NCI-H128 (cell line): ENCODE measurements around the gene ACSF3.
"Not testable (repeated sequence)": the region's sequence is repeated elsewhere in the genome, so short reads cannot be mapped to it uniquely, and the experiment has no call there.

ENCODE experiments used
- DNase-seq: peaks from one replicate; lab custom pipeline; 2025; ENCODE audit not compliant: unreplicated experiment; lab: John Stamatoyannopoulos, UW

ACSF3 gene

GRCh38 chr16:89185887-89186592 is 92.4 kb downstream of the ACSF3 start:
- not testable (repeated sequence) for DNase-seq

GRCh38 chr16:89186593-89187031 is 93.0 kb downstream of the ACSF3 start:
- not testable (repeated sequence) for DNase-seq

- no peak for DNase-seq
Observed at GRCh38 chr16:89187032-89187769, 93.5 kb downstream of the ACSF3 start.

GRCh38 chr16:89187770-89188392 is 94.2 kb downstream of the ACSF3 start:
- no peak for DNase-seq

- DNase-seq: not testable (repeated sequence)
Observed at GRCh38 chr16:89188471-89189357, 95.1 kb downstream of the ACSF3 start.

GRCh38 chr16:89189358-89190025 is 95.8 kb downstream of the ACSF3 start:
- no peak for DNase-seq

- no peak for DNase-seq
Observed at GRCh38 chr16:89190150-89190958, 96.7 kb downstream of the ACSF3 start.

- DNase-seq: no peak
Observed at GRCh38 chr16:89191033-89191900, 97.6 kb downstream of the ACSF3 start.

- no peak for DNase-seq
Observed at GRCh38 chr16:89191901-89192185, 98.2 kb downstream of the ACSF3 start.

GRCh38 chr16:89192186-89192955 is 98.7 kb downstream of the ACSF3 start:
- DNase-seq: not testable (repeated sequence)

GRCh38 chr16:89192956-89193575 is 99.4 kb downstream of the ACSF3 start:
- DNase-seq: no peak

GRCh38 chr16:89193576-89194293 is 100.1 kb downstream of the ACSF3 start:
- DNase-seq: no peak

- no peak for DNase-seq
Observed at GRCh38 chr16:89194340-89195311, 101.0 kb downstream of the ACSF3 start.

GRCh38 chr16:89195521-89196171 is 102.0 kb downstream of the ACSF3 start:
- DNase-seq: no peak

GRCh38 chr16:89197033-89197632 is 103.5 kb downstream of the ACSF3 start:
- DNase-seq: no peak
